Smooth muscle cell (in vitro differentiated cells): Measurements from ENCODE around the gene RHOU. TPM values are rescaled to one million over a fixed set of nuclear protein-coding genes. Genes with fewer than 3 reads are reported as not detected.

ENCODE experiments used
- DNase-seq: peaks from one replicate; lab custom pipeline; 2025; ENCODE audit not compliant: unreplicated experiment; lab: John Stamatoyannopoulos, UW
- H2AFZ ChIP-seq: fragments of 200-600 bp; sonication (generic); 2 replicates; pipeline ENCODE4 v1.6.0; 2016; ENCODE audit warnings: antibody characterized with exemption, low read depth, mild to moderate bottlenecking
- H3F3A ChIP-seq: fragments of 200-600 bp; sonication (generic); 2 replicates; pipeline ENCODE4 v1.6.0; 2017; ENCODE audit warnings: antibody characterized with exemption, low read depth
- H3K27ac ChIP-seq: fragments of 200-600 bp; sonication (generic); 2 replicates; pipeline ENCODE4 v1.5.1; 2016; ENCODE audit warnings: low read depth, mild to moderate bottlenecking
- H3K27me3 ChIP-seq: fragments of 200-600 bp; sonication (generic); 2 replicates; pipeline ENCODE4 v1.6.1; 2016; ENCODE audit warnings: low read depth, mild to moderate bottlenecking
- H3K36me3 ChIP-seq: fragments of 200-600 bp; sonication (generic); 2 replicates; pipeline ENCODE4 v1.5.1; 2016; ENCODE audit warnings: low read depth
- H3K4me1 ChIP-seq: fragments of 200-600 bp; sonication (generic); 2 replicates; pipeline ENCODE4 v1.5.1; 2016; ENCODE audit warnings: low read depth
- H3K4me2 ChIP-seq: fragments of 200-600 bp; sonication (generic); 2 replicates; pipeline ENCODE4 v1.6.0; 2016; ENCODE audit warnings: mild to moderate bottlenecking
- H3K4me3 ChIP-seq: fragments of 200-600 bp; sonication (generic); 2 replicates; pipeline ENCODE4 v1.5.1; 2016; ENCODE audit warnings: mild to moderate bottlenecking
- H3K79me2 ChIP-seq: fragments of 200-600 bp; sonication (generic); 2 replicates; pipeline ENCODE4 v1.6.0; 2016; ENCODE audit warnings: low read depth, mild to moderate bottlenecking
- H3K9ac ChIP-seq: fragments of 200-600 bp; sonication (generic); 2 replicates; pipeline ENCODE4 v1.6.0; 2016; ENCODE audit warnings: low read depth
- H3K9me3 ChIP-seq: fragments of 200-600 bp; sonication (generic); replicated peaks from 2 replicates; pipeline ENCODE4 v1.5.1; 2016; ENCODE audit warnings: low read depth
- H4K20me1 ChIP-seq: fragments of 200-600 bp; sonication (generic); 2 replicates; pipeline ENCODE4 v1.6.0; 2016; ENCODE audit warnings: low read depth
- WGBS: methylation state at CpG from one replicate; pipeline ENCODE4 v1.1.7; 2016; ENCODE audit warnings: low lambda C conversion rate; 5-methylcytosine and 5-hydroxymethylcytosine counted together
- polyA plus RNA-seq: library from polyadenylated mRNA; unstranded; fragments of >200 nt; fragmentation: Nextera tagmentation; extraction: Ambion mirVana; gene quantifications from 2 replicates; pipeline ENCODE4 v1.2.1, GENCODE V29; 2016
- total RNA-seq: library from RNA; depleted of rRNA; stranded (reverse); fragments of >200 nt; gene quantifications from 2 replicates; pipeline ENCODE4 v1.2.3, GENCODE V29; 2014
- TF ChIP-seq, protein P1 (sequence below): fragments of 200-600 bp; sonication (generic); IDR thresholded peaks from 2 replicates; pipeline ENCODE4 v1.5.1; 2017; ENCODE audit warnings: borderline replicate concordance, mild to moderate bottlenecking, antibody characterized with exemption; ENCODE audit not compliant: insufficient read depth, poor library complexity, severe bottlenecking

RHOU gene
- total and polyA plus RNA-seq, 2 experiments from 2014 or later = 25.8 to 50.6 TPM

- H3K4me3 ChIP-seq = no peak overlapping the region
- peaks cover 11% of the 10 kb centered on the region for H3K4me1 ChIP-seq
- no peaks in the 10 kb centered on the region for H3K79me2 ChIP-seq
- H3F3A ChIP-seq = peaks cover 20% of the 10 kb centered on the region
- H3K36me3 ChIP-seq = no peaks in the 10 kb centered on the region
- TF ChIP-seq, protein P1, sequence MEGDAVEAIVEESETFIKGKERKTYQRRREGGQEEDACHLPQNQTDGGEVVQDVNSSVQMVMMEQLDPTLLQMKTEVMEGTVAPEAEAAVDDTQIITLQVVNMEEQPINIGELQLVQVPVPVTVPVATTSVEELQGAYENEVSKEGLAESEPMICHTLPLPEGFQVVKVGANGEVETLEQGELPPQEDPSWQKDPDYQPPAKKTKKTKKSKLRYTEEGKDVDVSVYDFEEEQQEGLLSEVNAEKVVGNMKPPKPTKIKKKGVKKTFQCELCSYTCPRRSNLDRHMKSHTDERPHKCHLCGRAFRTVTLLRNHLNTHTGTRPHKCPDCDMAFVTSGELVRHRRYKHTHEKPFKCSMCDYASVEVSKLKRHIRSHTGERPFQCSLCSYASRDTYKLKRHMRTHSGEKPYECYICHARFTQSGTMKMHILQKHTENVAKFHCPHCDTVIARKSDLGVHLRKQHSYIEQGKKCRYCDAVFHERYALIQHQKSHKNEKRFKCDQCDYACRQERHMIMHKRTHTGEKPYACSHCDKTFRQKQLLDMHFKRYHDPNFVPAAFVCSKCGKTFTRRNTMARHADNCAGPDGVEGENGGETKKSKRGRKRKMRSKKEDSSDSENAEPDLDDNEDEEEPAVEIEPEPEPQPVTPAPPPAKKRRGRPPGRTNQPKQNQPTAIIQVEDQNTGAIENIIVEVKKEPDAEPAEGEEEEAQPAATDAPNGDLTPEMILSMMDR = no peak
- WGBS = 81% methylated on average over 3 of the region's 3 CpGs
- H3K4me2 ChIP-seq = no peak overlapping the region
- no peak overlapping the region for H2AFZ ChIP-seq
- no peak overlapping the region for H3K9ac ChIP-seq
- no peak for DNase-seq
- no peaks in the 10 kb centered on the region for H4K20me1 ChIP-seq
- no peaks in the 10 kb centered on the region for H3K27me3 ChIP-seq
- no peaks in the 10 kb centered on the region for H3K9me3 ChIP-seq
- H3K27ac ChIP-seq = no peak overlapping the region
Observed at GRCh38 chr1:228784181-228784580, 48.9 kb downstream of the RHOU start.

- H3K27me3 ChIP-seq = no peaks in the 10 kb centered on the region
- H3K4me3 ChIP-seq = no peak overlapping the region
- H3K4me2 ChIP-seq = no peak overlapping the region
- peaks cover 8% of the 10 kb centered on the region for H3K4me1 ChIP-seq
- H3K9me3 ChIP-seq = no peaks in the 10 kb centered on the region
- H4K20me1 ChIP-seq = no peaks in the 10 kb centered on the region
- no peaks in the 10 kb centered on the region for H3K36me3 ChIP-seq
- H3K27ac ChIP-seq = no peak overlapping the region
- 82% methylated on average over 15 of the region's 15 CpGs for WGBS
- TF ChIP-seq, protein P1 = no peak
- peaks cover 18% of the 10 kb centered on the region for H3F3A ChIP-seq
- no peak overlapping the region for H2AFZ ChIP-seq
- no peaks in the 10 kb centered on the region for H3K79me2 ChIP-seq
- no peak overlapping the region for H3K9ac ChIP-seq
- DNase-seq = no peak
Observed at GRCh38 chr1:228785366-228786330, 50.4 kb downstream of the RHOU start.

DNA sequence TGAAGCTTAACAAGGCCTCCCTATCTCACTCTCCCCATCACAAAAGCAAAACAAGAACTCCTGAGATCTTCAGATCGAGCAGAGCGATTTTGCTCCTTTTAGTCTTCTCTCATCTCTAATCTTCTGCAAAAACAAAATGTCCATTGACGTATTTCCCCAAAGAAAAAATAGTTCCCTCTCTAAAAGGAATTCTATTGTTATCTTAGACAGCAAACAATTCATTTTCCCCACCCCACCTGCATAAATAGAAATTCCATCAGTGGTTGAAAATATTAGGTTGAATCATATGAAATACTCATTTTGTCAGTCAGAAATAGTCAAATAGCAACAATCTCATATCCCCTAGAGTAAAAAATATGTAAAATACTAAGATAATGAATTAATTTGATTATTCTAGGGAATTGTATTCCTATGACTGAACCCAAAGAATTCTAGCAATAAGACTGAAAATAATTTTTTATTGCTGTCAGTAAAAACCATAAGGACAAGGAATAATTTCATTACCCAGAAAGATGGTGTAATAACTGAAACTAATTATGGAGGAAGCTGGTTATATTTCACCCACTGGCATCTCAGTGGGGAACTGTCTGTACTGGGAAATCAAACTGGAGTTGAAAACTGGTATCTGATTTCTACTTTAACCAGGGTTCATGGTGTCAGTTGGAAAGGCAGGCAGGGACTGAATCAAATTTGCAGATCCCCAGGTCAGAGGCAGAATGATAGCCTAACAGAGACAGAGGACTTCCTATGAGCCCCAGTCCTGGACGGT, 51.3 kb downstream of the RHOU start:
- no peaks in the 10 kb centered on the region for H3K79me2 ChIP-seq

More for the DNA sequence above, 51.3 kb downstream of the RHOU start:
- H3K4me1 ChIP-seq = no peaks in the 10 kb centered on the region
- no peak overlapping the region for H2AFZ ChIP-seq
- H3K27me3 ChIP-seq = no peaks in the 10 kb centered on the region
- DNase-seq = no peak
- H3K27ac ChIP-seq = no peak overlapping the region
- H3K4me2 ChIP-seq = no peak overlapping the region
- H4K20me1 ChIP-seq = no peaks in the 10 kb centered on the region
- 96% methylated on average over 4 of the region's 4 CpGs for WGBS
- H3K9ac ChIP-seq = no peak overlapping the region
- TF ChIP-seq, protein P1 = no peak
- H3K4me3 ChIP-seq = no peak overlapping the region
- H3K36me3 ChIP-seq = no peaks in the 10 kb centered on the region
- H3K9me3 ChIP-seq = no peaks in the 10 kb centered on the region
- H3F3A ChIP-seq = peaks cover 10% of the 10 kb centered on the region
